ENCODE measurements around the gene WDFY2. TPM values are rescaled to one million over a fixed set of nuclear protein-coding genes. Genes with fewer than 3 reads are reported as not detected.

WDFY2 gene
- total RNA-seq, 1 donor from 2014 or later = 4.5 TPM

DNA sequence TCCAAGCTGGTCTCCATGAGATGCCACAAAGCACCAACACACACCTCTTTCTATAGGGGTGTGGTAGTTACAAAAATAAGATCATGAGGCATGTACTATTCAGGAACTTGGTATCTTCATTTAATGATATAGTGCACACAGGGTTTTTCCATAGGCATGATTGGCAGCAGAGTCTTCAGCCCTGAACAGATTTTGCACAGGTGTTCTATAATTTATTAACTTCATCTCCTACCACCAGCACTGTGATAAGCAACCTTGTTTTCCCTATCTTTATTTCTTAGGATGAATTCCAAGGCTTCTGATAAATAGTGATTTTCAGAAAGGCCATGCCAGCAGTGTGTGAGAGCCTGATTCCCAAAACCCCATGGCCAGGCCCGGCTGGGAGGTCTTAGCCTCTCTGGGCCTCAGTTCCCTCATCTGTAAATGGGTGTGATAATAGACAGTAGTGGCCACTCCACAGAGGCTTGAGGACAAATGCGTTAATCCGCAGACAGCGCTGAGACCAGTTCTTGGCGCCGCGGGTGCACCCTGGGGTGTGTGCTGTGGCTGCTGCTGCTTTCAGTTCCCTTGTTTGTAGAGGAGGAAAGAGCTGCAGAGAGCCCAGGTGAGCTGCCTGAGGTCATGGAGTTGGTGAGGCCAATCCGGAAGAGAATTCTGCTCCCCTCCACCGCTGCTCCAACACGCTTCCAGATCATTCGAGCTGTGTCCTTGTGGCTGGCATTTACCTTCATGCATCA lies 186.6 kb downstream of the WDFY2 start:
- no peak overlapping the region for H3K4me3 ChIP-seq
- intact Hi-C loops (cut with micrococcal nuclease) = no loop called here
- DNase-seq = no peak
- H3K9me3 ChIP-seq (replicated peaks) = no peaks in the 10 kb centered on the region
- H3K36me3 ChIP-seq = peaks cover 7% of the 10 kb centered on the region
- no peaks in the 10 kb centered on the region for H3K27me3 ChIP-seq (ENCODE audit: low read depth)
- TF ChIP-seq, protein P1, sequence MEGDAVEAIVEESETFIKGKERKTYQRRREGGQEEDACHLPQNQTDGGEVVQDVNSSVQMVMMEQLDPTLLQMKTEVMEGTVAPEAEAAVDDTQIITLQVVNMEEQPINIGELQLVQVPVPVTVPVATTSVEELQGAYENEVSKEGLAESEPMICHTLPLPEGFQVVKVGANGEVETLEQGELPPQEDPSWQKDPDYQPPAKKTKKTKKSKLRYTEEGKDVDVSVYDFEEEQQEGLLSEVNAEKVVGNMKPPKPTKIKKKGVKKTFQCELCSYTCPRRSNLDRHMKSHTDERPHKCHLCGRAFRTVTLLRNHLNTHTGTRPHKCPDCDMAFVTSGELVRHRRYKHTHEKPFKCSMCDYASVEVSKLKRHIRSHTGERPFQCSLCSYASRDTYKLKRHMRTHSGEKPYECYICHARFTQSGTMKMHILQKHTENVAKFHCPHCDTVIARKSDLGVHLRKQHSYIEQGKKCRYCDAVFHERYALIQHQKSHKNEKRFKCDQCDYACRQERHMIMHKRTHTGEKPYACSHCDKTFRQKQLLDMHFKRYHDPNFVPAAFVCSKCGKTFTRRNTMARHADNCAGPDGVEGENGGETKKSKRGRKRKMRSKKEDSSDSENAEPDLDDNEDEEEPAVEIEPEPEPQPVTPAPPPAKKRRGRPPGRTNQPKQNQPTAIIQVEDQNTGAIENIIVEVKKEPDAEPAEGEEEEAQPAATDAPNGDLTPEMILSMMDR (IDR thresholded peaks at IDR 0.05; ENCODE audit: borderline replicate concordance) = no peak
- H3K27ac ChIP-seq (replicated peaks) = peak overlapping the region; percentile 87
- H3K4me1 ChIP-seq = peaks cover 39% of the 10 kb centered on the region

DNA sequence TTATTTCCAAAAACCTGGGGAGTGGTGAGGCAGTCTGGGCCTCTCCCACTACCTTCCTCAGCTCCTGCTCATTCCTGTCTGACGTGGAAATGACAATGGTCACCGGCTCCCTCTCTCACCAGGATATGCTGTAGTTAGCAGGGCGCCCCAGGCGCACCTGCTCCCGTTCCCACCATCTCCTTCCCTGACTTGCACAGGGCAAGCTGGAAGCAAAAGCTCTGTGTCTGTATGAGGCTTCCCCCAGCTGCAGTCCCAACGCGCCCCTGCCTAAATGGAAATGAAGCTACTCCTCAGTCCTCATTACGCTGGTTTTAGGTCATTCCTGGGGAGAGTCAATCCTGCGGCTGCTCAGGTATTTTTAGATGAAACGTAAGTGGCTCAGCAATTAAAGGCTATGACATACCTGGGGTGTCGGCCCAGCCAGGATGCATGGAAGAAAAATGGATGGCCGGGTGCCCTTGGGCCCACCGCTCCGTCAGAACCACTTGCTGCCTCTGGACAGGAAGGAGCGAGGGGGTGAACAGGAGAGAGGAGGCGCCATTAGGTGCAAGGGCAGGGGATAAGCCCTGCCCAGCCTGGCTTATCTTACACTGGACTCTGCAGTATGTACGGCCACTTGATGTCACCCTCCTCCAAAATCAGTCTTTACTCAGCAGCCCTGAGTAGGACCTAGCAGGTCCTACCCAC lies 187.3 kb downstream of the WDFY2 start:
- no peaks in the 10 kb centered on the region for H3K27me3 ChIP-seq (ENCODE audit: low read depth)
- peaks cover 39% of the 10 kb centered on the region for H3K4me1 ChIP-seq
- TF ChIP-seq, protein P1 (IDR thresholded peaks at IDR 0.05; ENCODE audit: borderline replicate concordance) = no peak
- intact Hi-C loops (cut with micrococcal nuclease) = no loop called here
- H3K9me3 ChIP-seq (replicated peaks) = no peaks in the 10 kb centered on the region
- DNase-seq = no peak
- peak overlapping the region; percentile 11 for H3K27ac ChIP-seq (replicated peaks)
- no peak overlapping the region for H3K4me3 ChIP-seq
- peaks cover 7% of the 10 kb centered on the region for H3K36me3 ChIP-seq

DNA sequence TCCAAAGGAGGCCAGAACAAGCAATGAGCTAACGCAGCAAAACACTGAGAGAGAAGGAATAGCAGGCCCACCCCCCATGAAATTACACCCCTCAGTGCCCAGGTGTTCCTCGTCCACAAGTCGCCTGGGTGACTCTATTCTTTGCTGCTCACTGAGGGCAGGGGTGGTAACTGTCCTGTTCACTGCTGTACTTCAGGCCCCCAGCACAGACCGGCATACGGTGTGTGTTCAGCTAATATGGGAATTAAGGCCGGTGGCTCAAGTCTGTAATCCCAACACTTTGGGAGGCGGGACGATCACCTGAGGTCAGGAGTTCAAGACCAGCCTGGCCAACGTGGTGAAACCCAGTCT lies 187.8 kb downstream of the WDFY2 start:
- Histone ChIP-seq H3K36me3 (peaks cover 7% of the 10 kb centered on the region), H3K27me3 (ENCODE audit: low read depth) (no peaks in the 10 kb centered on the region), H3K9me3 (replicated peaks) (no peaks in the 10 kb centered on the region), H3K27ac (replicated peaks) (peak overlapping the region; percentile 11), H3K4me3 (no peak overlapping the region), H3K4me1 (peaks cover 39% of the 10 kb centered on the region)
- intact Hi-C loops (cut with micrococcal nuclease) = no loop called here
- TF ChIP-seq, protein P1 (IDR thresholded peaks at IDR 0.05; ENCODE audit: borderline replicate concordance) = no peak
- no peak for DNase-seq

DNA sequence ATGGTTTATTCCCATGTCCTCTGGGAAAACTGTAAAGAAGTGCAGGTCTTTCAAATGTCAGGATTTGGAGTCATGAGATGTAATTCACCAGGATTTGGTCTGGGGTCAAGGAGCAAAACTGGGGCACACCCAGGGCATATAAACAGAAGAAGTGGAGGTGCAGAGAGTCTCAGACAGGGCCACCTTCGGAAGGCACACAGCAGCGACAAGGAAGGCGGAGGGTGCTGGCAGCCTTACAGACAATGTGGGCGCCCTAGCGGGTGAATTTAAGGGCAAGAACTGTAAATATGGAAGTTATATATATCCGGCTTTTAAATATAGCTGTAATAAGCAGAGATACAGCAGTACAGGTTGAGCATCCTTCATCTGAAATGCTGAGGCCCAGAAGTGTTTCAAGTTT lies 188.5 kb downstream of the WDFY2 start:
- H3K27ac ChIP-seq (replicated peaks) = no peak overlapping the region
- H3K4me1 ChIP-seq = peaks cover 39% of the 10 kb centered on the region
- no peaks in the 10 kb centered on the region for H3K9me3 ChIP-seq (replicated peaks)
- H3K4me3 ChIP-seq = no peak overlapping the region
- no peaks in the 10 kb centered on the region for H3K27me3 ChIP-seq (ENCODE audit: low read depth)
- no peak for DNase-seq
- TF ChIP-seq, protein P1 (IDR thresholded peaks at IDR 0.05; ENCODE audit: borderline replicate concordance) = no peak
- H3K36me3 ChIP-seq = peaks cover 7% of the 10 kb centered on the region
- intact Hi-C loops (cut with micrococcal nuclease) = no loop called here

DNA sequence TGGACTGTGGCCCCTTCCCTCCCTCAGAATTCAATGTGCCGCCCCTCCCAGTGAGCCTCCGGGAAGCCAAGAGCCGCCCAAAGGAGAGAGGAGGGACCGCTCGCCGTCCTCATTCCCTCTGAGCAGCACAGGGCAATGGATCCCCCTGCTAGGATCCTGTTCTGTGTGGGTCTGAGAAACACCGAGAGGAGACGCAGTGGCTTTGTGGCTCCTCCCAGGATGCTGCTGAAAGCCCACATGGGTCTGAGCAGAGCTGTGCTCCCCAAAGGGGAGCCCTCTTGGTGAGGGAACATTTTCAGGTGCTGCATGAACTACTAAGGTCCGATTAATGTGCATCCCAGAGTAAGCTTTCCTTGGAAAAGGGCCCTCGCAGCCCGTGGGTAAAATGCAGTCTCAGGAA lies 189.3 kb downstream of the WDFY2 start:
- no peak overlapping the region for H3K4me3 ChIP-seq
- no peaks in the 10 kb centered on the region for H3K9me3 ChIP-seq (replicated peaks)
- DNase-seq = no peak
- TF ChIP-seq, protein P1 (IDR thresholded peaks at IDR 0.05; ENCODE audit: borderline replicate concordance) = no peak
- no peak overlapping the region for H3K27ac ChIP-seq (replicated peaks)
- H3K36me3 ChIP-seq = peaks cover 7% of the 10 kb centered on the region
- intact Hi-C loops (cut with micrococcal nuclease) = no loop called here
- no peaks in the 10 kb centered on the region for H3K27me3 ChIP-seq (ENCODE audit: low read depth)
- peaks cover 33% of the 10 kb centered on the region for H3K4me1 ChIP-seq

Measured in left ventricle myocardium inferior (tissue), 1 donor.